Fibroblast of skin of left quadriceps (primary cell): ENCODE measurements around the gene GIPR.
A peak's percentile ranks its signal among the peaks of the same experiment; 100 is the strongest.
"Not testable (repeated sequence)": the region's sequence is repeated elsewhere in the genome, so short reads cannot be mapped to it uniquely, and the experiment has no call there.

Source experiments
- DNase-seq, 2 experiments: peaks; one replicate each; pipeline ENCODE4 v3.0.0-alpha.2; 2013; ENCODE audit warnings: low read depth in 2 of 2

GIPR gene

GRCh38 chr19:45691516-45692186, 23.6 kb downstream of the GIPR start, which contains the start of gene SNRPD2:
TSS of gene SNRPD2 (minus strand) at chr19:45691953. CDS start at chr19:45691888, 65 bp downstream.
- DNase-seq: peak; percentile 85

GRCh38 chr19:45692187-45693105, 24.4 kb downstream of the GIPR start, which contains the start of gene QPCTL:
TSS of gene QPCTL (plus strand) at chr19:45692666. CDS start at chr19:45692704, 38 bp downstream.
- peak; percentile 99 for DNase-seq

GRCh38 chr19:45693106-45693788, 25.2 kb downstream of the GIPR start:
- no peak for DNase-seq

- no peak for DNase-seq
Measured at GRCh38 chr19:45701676-45702075, 33.7 kb downstream of the GIPR start.

- DNase-seq: no peak
Measured at GRCh38 chr19:45705115-45705514, 37.1 kb downstream of the GIPR start.

GRCh38 chr19:45705710-45706415, 37.8 kb downstream of the GIPR start:
- DNase-seq: no peak

- DNase-seq: no peak
Measured at GRCh38 chr19:45710356-45711130, 42.5 kb downstream of the GIPR start.

- DNase-seq: no peak
Measured at GRCh38 chr19:45711851-45712698, 44.1 kb downstream of the GIPR start.

- no peak for DNase-seq
Measured at GRCh38 chr19:45712699-45713067, 44.7 kb downstream of the GIPR start.

GRCh38 chr19:45713141-45713540, 45.1 kb downstream of the GIPR start:
- DNase-seq: no peak

- no peak for DNase-seq
Measured at GRCh38 chr19:45715139-45715538, 47.1 kb downstream of the GIPR start.

GRCh38 chr19:45716359-45717130, 48.5 kb downstream of the GIPR start:
- DNase-seq: no peak

- peak; percentile 97 to 98 for DNase-seq
Measured at GRCh38 chr19:45717131-45717982, 49.3 kb downstream of the GIPR start.

- DNase-seq: no peak
Measured at GRCh38 chr19:45717983-45718650, 50.1 kb downstream of the GIPR start.

- not testable (repeated sequence) for DNase-seq
Measured at GRCh38 chr19:45720065-45720464, 52.0 kb downstream of the GIPR start.

GRCh38 chr19:45728683-45729082, 60.7 kb downstream of the GIPR start:
- DNase-seq: not testable (repeated sequence)

GRCh38 chr19:45729800-45730290, 61.8 kb downstream of the GIPR start:
- DNase-seq: no peak
